Left colon (tissue), 2 donors: Measurements from ENCODE around the gene RRAS. TPM values are rescaled to one million over a fixed set of nuclear protein-coding genes. Genes with fewer than 3 reads are reported as not detected.
A peak's percentile ranks its signal among the peaks of the same experiment; 100 is the strongest.

Experiments used
- ATAC-seq: fragments of 200-7000 bp; cut with Tn5 transposase; one replicate; pipeline ENCODE4 v1.9.1; 2020; ENCODE audit warnings: mild to moderate bottlenecking, moderate library complexity
- DNase-seq, 2 donors: peaks; one replicate each; pipeline ENCODE4 v3.0.0-alpha.2; 2020
- intact Hi-C, 2 donors: fragments of 100-400 bp; cut with DNase I in 1 of 2; cut with micrococcal nuclease in 1 of 2; formaldehyde crosslinking; loops; one replicate each; pipeline versions ENCODE4 v1.11.2 to v1.14.0; 2022; cut with DNase I, micrococcal nuclease
- total RNA-seq, 2 donors: library from RNA; stranded (reverse); fragmentation: NEBNext Ultra II Directional; extraction: Animal tissue kit (Norgen Biotek cat#: 25700); gene quantifications; one replicate each; pipeline ENCODE4 v1.2.1, GENCODE V29; 2021
- donor health status: DM: no; HTN: no; CAD: no.
- donor health status: DM: yes; HTN: yes; CAD: no.

Gene RRAS
- total RNA-seq, 2 donors from 2014 or later: 41.7 to 76.6 TPM

DNA sequence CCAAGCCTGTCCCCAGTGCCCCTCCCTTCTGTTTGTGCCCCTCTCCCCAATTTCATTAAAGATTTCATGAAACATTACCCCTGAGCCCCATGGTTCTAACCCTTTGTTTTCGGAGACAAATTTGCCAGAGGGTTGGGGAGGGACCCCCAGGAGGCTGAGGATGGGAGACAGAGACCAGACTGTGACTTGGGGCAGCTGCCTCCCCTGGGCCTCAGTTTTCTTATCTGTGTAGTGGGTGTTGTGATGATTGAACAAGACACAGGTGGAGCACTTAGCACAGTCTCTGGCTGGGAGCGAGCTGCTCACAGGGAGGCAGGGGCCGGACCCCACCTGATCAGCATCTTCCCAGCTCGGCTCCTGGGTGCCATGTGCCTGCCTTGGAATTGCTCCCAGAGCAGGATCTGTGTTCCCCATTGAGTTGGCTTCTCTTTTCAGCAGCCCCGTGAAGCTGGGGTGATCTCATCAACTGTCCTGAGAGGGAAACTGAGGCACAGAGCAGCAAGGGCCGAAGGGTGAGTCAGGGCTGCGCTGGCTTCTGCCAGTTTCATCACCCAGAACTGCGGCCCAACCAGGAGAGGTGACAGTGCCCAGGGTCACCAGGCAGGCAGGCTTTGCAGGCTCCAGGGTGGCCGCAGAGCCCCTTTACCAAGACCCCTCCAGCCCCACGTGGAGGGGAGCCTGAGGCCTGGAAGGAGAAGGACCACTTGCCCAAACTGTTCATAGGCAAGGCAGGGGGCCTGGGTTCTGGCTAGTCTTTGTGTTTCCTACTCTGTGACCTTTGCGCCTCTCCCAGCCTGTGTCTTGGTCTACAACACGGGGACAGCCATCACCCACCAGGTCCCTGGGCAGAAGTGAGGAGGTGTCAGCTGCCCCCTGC is 18.9 kb upstream of the RRAS start:
- no peak for DNase-seq
- no peak for ATAC-seq
- intact Hi-C loops: no loop called here

- DNase-seq: no peak
- no peak for ATAC-seq
- intact Hi-C loops: no loop called here
Measured at GRCh38 chr19:49658139-49658517, 18.2 kb upstream of the RRAS start.

- DNase-seq: no peak
- intact Hi-C loops: no loop called here
- ATAC-seq: no peak
Measured at GRCh38 chr19:49657493-49658138, 17.7 kb upstream of the RRAS start.

DNA sequence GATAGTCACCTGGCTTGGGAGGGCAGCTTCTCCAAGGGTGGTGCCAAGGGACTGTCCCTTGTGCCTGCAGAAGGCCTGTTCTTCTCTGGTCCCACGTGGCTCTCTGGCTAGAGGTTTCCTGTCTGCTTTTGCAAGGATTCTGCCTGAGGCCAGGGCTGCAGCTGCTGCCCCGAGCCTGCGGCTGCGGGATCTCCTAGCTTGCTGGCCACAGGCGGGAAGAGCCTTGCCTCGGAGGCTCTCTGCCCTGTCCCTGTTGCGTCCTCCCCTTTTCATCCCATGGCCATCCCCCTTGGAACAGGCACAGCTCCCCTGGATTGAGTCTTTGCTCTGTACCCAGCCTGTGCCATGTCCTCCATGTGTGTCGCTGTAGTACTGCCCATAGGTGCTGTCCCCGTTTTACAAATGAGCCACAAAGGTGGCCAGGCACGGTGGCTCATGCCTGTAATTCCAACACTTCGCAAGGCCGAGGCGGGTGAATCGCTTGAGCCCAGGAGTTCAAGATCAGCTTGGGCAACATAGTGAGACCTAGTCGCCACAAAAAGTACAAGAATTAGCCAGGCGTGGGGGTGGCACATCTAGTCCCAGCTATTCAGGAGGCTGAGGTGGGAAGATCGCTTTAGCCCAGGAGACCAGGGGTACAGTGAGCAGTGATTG is 16.6 kb upstream of the RRAS start:
- intact Hi-C loops: no loop called here
- ATAC-seq: no peak
- DNase-seq: no peak

GRCh38 chr19:49655570-49656455 is 15.9 kb upstream of the RRAS start:
- ATAC-seq (no peak), DNase-seq (no peak)
- intact Hi-C loops: no loop called here

- intact Hi-C loops: no loop called here
- DNase-seq (no peak), ATAC-seq (no peak)
Measured at GRCh38 chr19:49654581-49654980, 14.6 kb upstream of the RRAS start.

DNA sequence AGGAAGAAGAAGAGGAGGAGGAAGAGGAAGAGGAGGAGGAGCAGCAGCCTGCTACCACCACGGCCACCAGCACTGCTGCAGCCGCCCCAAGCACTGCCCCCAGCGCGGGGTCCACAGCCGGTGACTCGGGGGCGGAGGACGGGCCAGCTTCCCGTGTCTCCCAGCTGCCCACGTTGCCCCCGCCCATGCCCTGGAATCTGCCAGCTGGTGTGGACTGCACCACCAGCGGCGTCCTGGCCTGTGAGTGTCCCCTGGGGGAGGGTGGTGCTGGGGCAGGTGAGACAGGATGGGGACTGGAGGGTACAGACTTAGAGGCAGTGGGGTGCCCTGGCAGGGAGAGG is 13.5 kb upstream of the RRAS start:
- DNase-seq (no peak), ATAC-seq (no peak)
- intact Hi-C loops: no loop called here

- intact Hi-C loops: no loop called here
- DNase-seq (no peak), ATAC-seq (no peak)
Measured at GRCh38 chr19:49652551-49653465, 12.9 kb upstream of the RRAS start.

DNA sequence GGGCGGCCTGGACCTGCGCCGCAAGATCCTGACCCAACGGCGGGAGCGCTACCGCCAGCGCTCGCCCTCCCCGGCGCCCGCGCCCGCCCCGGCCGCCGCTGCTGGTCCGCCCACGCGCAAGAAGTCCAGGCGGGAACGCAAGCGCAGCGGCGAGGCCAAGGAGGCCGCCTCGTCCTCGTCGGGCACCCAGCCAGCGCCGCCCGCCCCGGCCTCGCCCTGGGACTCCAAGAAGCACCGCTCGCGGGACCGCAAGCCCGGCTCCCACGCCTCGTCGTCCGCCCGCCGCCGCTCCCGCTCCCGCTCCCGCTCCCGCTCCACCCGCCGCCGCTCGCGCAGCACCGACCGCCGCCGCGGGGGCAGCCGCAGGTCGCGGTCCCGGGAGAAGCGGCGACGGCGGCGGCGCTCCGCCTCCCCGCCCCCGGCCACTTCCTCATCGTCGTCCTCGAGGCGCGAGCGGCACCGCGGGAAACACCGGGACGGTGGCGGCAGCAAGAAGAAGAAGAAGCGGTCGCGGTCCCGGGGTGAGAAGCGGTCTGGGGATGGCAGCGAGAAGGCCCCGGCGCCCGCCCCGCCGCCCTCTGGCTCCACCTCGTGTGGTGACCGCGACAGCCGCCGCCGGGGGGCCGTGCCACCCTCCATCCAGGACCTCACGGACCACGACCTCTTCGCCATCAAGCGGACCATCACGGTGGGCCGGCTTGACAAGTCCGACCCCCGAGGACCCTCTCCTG is 12.0 kb upstream of the RRAS start:
- intact Hi-C loops: no loop called here
- ATAC-seq (no peak), DNase-seq (no peak)

- intact Hi-C loops: no loop called here
- DNase-seq (no peak), ATAC-seq (no peak)
Measured at GRCh38 chr19:49651029-49651819, 11.3 kb upstream of the RRAS start.

DNA sequence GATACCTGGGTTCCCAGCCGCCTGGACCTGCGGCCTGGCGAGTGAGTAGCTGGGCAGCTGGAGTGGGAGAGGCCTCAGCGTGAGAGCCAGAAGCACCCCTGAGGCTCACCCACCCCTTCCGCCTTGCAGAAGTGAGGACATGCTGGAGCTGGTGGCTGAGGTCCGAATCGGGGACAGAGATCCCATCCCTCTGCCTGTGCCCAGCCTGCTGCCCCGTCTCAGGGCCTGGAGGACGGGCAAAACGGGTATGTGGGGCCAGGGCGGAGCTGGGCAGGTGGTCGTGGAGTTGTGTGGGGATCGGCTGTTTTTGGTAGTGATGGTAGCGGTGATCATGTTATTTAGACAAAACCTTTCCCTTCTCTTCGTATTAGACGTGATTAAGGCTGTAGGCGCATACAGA is 6.6 kb upstream of the RRAS start:
- no peak for ATAC-seq

DNA sequence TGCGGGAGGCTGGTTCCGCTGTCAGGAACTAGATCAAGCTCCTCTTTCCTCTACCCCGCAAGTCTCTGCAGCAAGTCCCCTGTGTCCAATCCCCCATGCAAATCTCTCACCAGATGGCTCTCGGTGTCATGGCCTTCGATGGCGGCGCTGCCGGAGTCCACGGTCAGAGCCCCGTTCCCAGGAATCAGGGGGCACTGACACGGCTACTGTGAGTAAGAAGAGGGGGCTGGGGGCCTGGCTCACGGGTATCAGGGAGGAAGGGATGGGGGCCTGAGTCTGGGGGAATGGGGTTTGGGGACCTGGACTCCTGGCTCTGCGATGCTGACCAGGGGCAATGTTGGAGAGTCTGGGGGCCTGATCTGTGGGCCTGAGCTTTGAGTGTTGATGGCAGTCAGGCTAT is 6.1 kb upstream of the RRAS start:
- DNase-seq: no peak
- intact Hi-C loops: no loop called here
- ATAC-seq: no peak

More for the DNA sequence above, 6.6 kb upstream of the RRAS start:
- intact Hi-C loops: no loop called here
- DNase-seq: no peak

- intact Hi-C loops: no loop called here
- ATAC-seq (no peak), DNase-seq (no peak)
Measured at GRCh38 chr19:49645592-49645991, 5.6 kb upstream of the RRAS start.

DNA sequence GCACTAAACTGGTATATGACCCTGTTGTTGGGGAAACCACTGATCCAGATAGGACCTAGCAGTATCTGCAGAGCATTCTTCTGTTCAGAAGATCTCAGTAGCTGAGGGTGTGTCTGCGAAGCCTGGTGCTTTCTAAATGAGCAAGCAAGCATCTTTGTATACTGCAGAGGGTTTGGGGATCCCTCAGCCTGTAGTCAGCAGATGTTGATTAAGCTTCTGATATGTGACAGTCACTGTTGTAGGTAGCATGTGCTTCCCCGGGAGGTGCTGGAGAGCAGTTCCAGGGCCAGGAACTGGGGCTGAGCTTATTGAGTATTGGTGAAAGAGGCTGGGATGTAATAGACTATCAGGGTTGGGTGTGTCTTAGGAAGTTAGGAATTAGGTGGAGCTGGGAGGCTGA is 3.5 kb upstream of the RRAS start:
- intact Hi-C loops: no loop called here
- DNase-seq (no peak), ATAC-seq (no peak)

- ATAC-seq (no peak), DNase-seq (no peak)
- intact Hi-C loops: no loop called here
Measured at GRCh38 chr19:49642492-49643035, 2.6 kb upstream of the RRAS start.

DNA sequence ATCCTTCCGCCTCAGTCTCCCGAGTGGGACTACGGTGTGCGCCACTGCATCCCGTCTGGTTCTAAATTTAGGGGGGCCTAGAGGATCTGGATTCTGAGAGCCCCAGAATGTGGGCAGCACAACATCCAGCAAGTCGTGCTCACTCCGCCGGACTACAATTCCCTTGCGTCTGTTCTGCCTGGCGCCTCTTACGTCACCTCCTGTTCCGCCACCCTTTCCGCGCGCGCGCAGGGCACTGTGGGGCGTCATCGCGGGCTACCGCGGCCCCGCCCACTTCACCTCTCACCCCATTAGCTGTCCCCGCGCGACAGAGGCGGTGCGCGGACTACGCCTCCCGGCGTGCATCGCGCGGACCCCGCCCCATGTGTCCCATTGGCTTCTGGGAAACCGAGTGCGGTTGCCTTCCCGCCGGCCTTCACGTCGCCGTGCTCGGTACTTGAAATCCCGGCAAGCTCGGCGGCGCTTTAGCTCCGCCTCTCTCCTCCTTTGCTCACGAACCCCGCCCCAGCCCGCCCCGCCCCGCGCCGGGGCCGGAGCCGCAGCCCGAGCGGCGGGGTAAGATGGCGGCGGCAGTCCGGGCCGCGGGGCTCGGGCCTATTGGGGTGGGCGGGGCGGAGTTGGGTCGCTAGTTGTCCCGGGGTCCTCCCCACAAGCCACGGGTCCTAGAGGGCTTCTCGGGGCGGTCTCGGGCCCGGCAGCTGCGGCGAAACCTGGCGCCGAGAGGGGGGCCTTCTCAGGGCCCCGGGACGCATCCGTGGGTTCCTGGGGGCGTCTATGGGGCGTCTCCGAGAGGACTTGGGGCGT is 1.9 kb upstream of the RRAS start, which contains the start of gene SCAF1:
TSS of gene SCAF1 (plus strand) at position 522 of the 804 bp plus-strand sequence. CDS start 2,818 bp downstream, outside the sequence.
- DNase-seq: peak; percentile 99
- intact Hi-C loops: no loop called here
- peak; percentile 68 for ATAC-seq
